ENCODE data around the gene GMCL2.

Gene GMCL2

GRCh38 chr5:178221282-178221681 lies 34.1 kb upstream of the GMCL2 start:
- no peak for DNase-seq (ENCODE audit: low read depth)

- no peak for DNase-seq (ENCODE audit: low read depth)
Measured at GRCh38 chr5:178218827-178219226, 31.7 kb upstream of the GMCL2 start.

GRCh38 chr5:178218237-178218776 lies 31.1 kb upstream of the GMCL2 start:
- no peak for DNase-seq (ENCODE audit: low read depth)

GRCh38 chr5:178216779-178217178 lies 29.6 kb upstream of the GMCL2 start:
- no peak for DNase-seq (ENCODE audit: low read depth)

- DNase-seq (ENCODE audit: low read depth) = no peak
Measured at GRCh38 chr5:178216088-178216534, 28.9 kb upstream of the GMCL2 start.

GRCh38 chr5:178215280-178216002 lies 28.3 kb upstream of the GMCL2 start:
- DNase-seq (ENCODE audit: low read depth) = no peak

- no peak for DNase-seq (ENCODE audit: low read depth)
Measured at GRCh38 chr5:178214160-178214803, 27.1 kb upstream of the GMCL2 start.

GRCh38 chr5:178213748-178214151 lies 26.6 kb upstream of the GMCL2 start:
- DNase-seq (ENCODE audit: low read depth) = no peak

- no peak for DNase-seq (ENCODE audit: low read depth)
Measured at GRCh38 chr5:178213003-178213461, 25.9 kb upstream of the GMCL2 start.

- no peak for DNase-seq (ENCODE audit: low read depth)
Measured at GRCh38 chr5:178212241-178213002, 25.3 kb upstream of the GMCL2 start.

GRCh38 chr5:178211095-178212048 lies 24.2 kb upstream of the GMCL2 start:
- DNase-seq (ENCODE audit: low read depth) = no peak

GRCh38 chr5:178210686-178211085 lies 23.5 kb upstream of the GMCL2 start:
- no peak for DNase-seq (ENCODE audit: low read depth)

- no peak for DNase-seq (ENCODE audit: low read depth)
Measured at GRCh38 chr5:178210073-178210535, 22.9 kb upstream of the GMCL2 start.

- DNase-seq (ENCODE audit: low read depth) = no peak
Measured at GRCh38 chr5:178209334-178210072, 22.3 kb upstream of the GMCL2 start.

GRCh38 chr5:178208540-178209227 lies 21.5 kb upstream of the GMCL2 start:
- DNase-seq (ENCODE audit: low read depth) = no peak

GRCh38 chr5:178207917-178208280 lies 20.7 kb upstream of the GMCL2 start:
- no peak for DNase-seq (ENCODE audit: low read depth)

- DNase-seq (ENCODE audit: low read depth) = no peak
Measured at GRCh38 chr5:178207183-178207916, 20.2 kb upstream of the GMCL2 start.

GRCh38 chr5:178206166-178207101 lies 19.3 kb upstream of the GMCL2 start:
- no peak for DNase-seq (ENCODE audit: low read depth)
